ENCODE data around the gene ADAMTS12.
"Not testable (repeated sequence)": the region's sequence is repeated elsewhere in the genome, so short reads cannot be mapped to it uniquely, and the experiment has no call there.

The ADAMTS12 gene

GRCh38 chr5:33530183-33531036 lies 361.4 kb downstream of the ADAMTS12 start:
- in situ Hi-C loops (cut with MboI; ENCODE audit: low sequenced_read_pairs, unreplicated experiment) = no loop called here
- no peak for TF ChIP-seq CTCF (IDR thresholded peaks at IDR 0.05; ENCODE audit: borderline replicate concordance, control extremely low read depth, extremely low read depth, insufficient read depth, missing control alignments)
- no peak for DNase-seq (ENCODE audit: low spot score)

- in situ Hi-C loops (cut with MboI; ENCODE audit: low sequenced_read_pairs, unreplicated experiment) = no loop called here
- TF ChIP-seq CTCF (IDR thresholded peaks at IDR 0.05; ENCODE audit: borderline replicate concordance, control extremely low read depth, extremely low read depth, insufficient read depth, missing control alignments) = no peak
- no peak for DNase-seq (ENCODE audit: low spot score)
These were observed 364.1 kb downstream of the ADAMTS12 start for GRCh38 chr5:33527696-33528095.

GRCh38 chr5:33526755-33527154 lies 365.0 kb downstream of the ADAMTS12 start:
- TF ChIP-seq CTCF (IDR thresholded peaks at IDR 0.05; ENCODE audit: borderline replicate concordance, control extremely low read depth, extremely low read depth, insufficient read depth, missing control alignments) = no peak
- no peak for DNase-seq (ENCODE audit: low spot score)

GRCh38 chr5:33524476-33524875 lies 367.3 kb downstream of the ADAMTS12 start:
- DNase-seq (ENCODE audit: low spot score) = no peak
- in situ Hi-C loops (cut with MboI; ENCODE audit: low sequenced_read_pairs, unreplicated experiment) = no loop called here
- TF ChIP-seq CTCF (IDR thresholded peaks at IDR 0.05; ENCODE audit: borderline replicate concordance, control extremely low read depth, extremely low read depth, insufficient read depth, missing control alignments) = no peak

More at GRCh38 chr5:33526755-33527154, 365.0 kb downstream of the ADAMTS12 start:
- in situ Hi-C loops (cut with MboI; ENCODE audit: low sequenced_read_pairs, unreplicated experiment) = no loop called here

- TF ChIP-seq CTCF (IDR thresholded peaks at IDR 0.05; ENCODE audit: borderline replicate concordance, control extremely low read depth, extremely low read depth, insufficient read depth, missing control alignments) = no peak
- in situ Hi-C loops (cut with MboI; ENCODE audit: low sequenced_read_pairs, unreplicated experiment) = no loop called here
- no peak for DNase-seq (ENCODE audit: low spot score)
These were observed 368.5 kb downstream of the ADAMTS12 start for GRCh38 chr5:33523208-33523771.

GRCh38 chr5:33516421-33516820 lies 375.4 kb downstream of the ADAMTS12 start:
- in situ Hi-C loops (cut with MboI; ENCODE audit: low sequenced_read_pairs, unreplicated experiment) = no loop called here
- DNase-seq (ENCODE audit: low spot score) = no peak
- TF ChIP-seq CTCF (IDR thresholded peaks at IDR 0.05; ENCODE audit: borderline replicate concordance, control extremely low read depth, extremely low read depth, insufficient read depth, missing control alignments) = no peak

- in situ Hi-C loops (cut with MboI; ENCODE audit: low sequenced_read_pairs, unreplicated experiment); DNase-seq (ENCODE audit: low spot score): not testable (repeated sequence)
These were observed 376.4 kb downstream of the ADAMTS12 start for GRCh38 chr5:33515366-33515765.

Data from GM13976 (cell line).